ENCODE data around the gene KCTD21. TPM values are rescaled to one million over a fixed set of nuclear protein-coding genes. Genes with fewer than 3 reads are reported as not detected.

The KCTD21 gene
- total and polyA plus RNA-seq, 2 donors (not counting 1 experiment from before 2014, with no cell fraction given) = 4.3 to 8.0 TPM

- WGBS (ENCODE audit: insufficient coverage) = 100% methylated on average over 1 of the region's 2 CpGs
- POLR2A ChIA-PET = no interaction called here
Measured at GRCh38 chr11:78147807-78148206, 40.6 kb downstream of the KCTD21 start.

GRCh38 chr11:78145511-78146025, 42.9 kb downstream of the KCTD21 start:
- ATAC-seq (ENCODE audit: low read depth) = no peak

More at GRCh38 chr11:78147807-78148206, 40.6 kb downstream of the KCTD21 start:
- ATAC-seq (ENCODE audit: low read depth) = no peak
- Histone ChIP-seq H3K27me3 (replicated peaks in 1 of 4; ENCODE audit: control extremely low read depth in 1 of 4, control insufficient read depth in 3 of 4, insufficient read depth in 4 of 4, low read length in 3 of 4) (no peaks in the 10 kb centered on the region), H3K4me1 (ENCODE audit: control insufficient read depth in 2 of 2, insufficient read depth in 2 of 2, low read length in 2 of 2) (peaks cover 12% of the 10 kb centered on the region in 2 donors), H3K36me3 (replicated peaks in 1 of 2; ENCODE audit: control extremely low read depth in 1 of 2, control insufficient read depth in 1 of 2, extremely low read depth in 1 of 2, insufficient read depth in 2 of 2, low read length in 1 of 2) (no peaks in the 10 kb centered on the region), H2AFZ (ENCODE audit: insufficient read depth, low read depth, low read length, poor library complexity, severe bottlenecking) (no peak overlapping the region), H4K20me1 (ENCODE audit: control insufficient read depth, insufficient read depth, low read length, poor library complexity, severe bottlenecking) (no peaks in the 10 kb centered on the region), H3K79me2 (ENCODE audit: control insufficient read depth, insufficient read depth, low read length) (no peaks in the 10 kb centered on the region), H3K4me2 (replicated peaks; ENCODE audit: low read depth, low read length, poor library complexity, severe bottlenecking) (no peak overlapping the region), H3K27ac (ENCODE audit: low read length in 2 of 2) (no peak overlapping the region), H3K4me3 (ENCODE audit: control extremely low read depth in 1 of 5, extremely low read depth in 1 of 5, insufficient read depth in 1 of 5, low read depth in 2 of 5, low read length in 4 of 5) (no peak overlapping the region), H3K9ac (ENCODE audit: low read length) (no peak overlapping the region), H3K9me3 (ENCODE audit: control extremely low read depth in 1 of 3, control insufficient read depth in 2 of 3, insufficient read depth in 1 of 3, low read length in 2 of 3) (no peaks in the 10 kb centered on the region)
- intact Hi-C loops (cut with micrococcal nuclease) = no loop called here
- Mint-ChIP-seq H3K27ac (no peak overlapping the region), H3K4me1 (peaks cover 16% of the 10 kb centered on the region), H3K27me3 (no peaks in the 10 kb centered on the region), H3K4me3 (no peak overlapping the region), H3K9me3 (ENCODE audit: insufficient read depth) (no peaks in the 10 kb centered on the region)
- no peak for TF ChIP-seq CTCF (IDR thresholded peaks at IDR 0.05)
- no peak for TF ChIP-seq EZH2 (IDR thresholded peaks at IDR 0.05; ENCODE audit: borderline replicate concordance, insufficient read depth, low read depth, low read length, poor library complexity, severe bottlenecking)
- DNase-seq = no peak
- CTCF ChIA-PET = no interaction called here

More at GRCh38 chr11:78145511-78146025, 42.9 kb downstream of the KCTD21 start:
- peaks cover 15 to 21% of the 10 kb centered on the region in 2 donors for H3K4me1 ChIP-seq (ENCODE audit: control insufficient read depth in 2 of 2, insufficient read depth in 2 of 2, low read length in 2 of 2)
- no peaks in the 10 kb centered on the region for H3K27me3 Mint-ChIP-seq
- TF ChIP-seq EZH2 (IDR thresholded peaks at IDR 0.05; ENCODE audit: borderline replicate concordance, insufficient read depth, low read depth, low read length, poor library complexity, severe bottlenecking) = no peak
- no peak for TF ChIP-seq CTCF (IDR thresholded peaks at IDR 0.05)
- no peak overlapping the region for H3K27ac Mint-ChIP-seq
- no peak overlapping the region for H3K4me3 ChIP-seq (ENCODE audit: control extremely low read depth in 1 of 5, extremely low read depth in 1 of 5, insufficient read depth in 1 of 5, low read depth in 2 of 5, low read length in 4 of 5)
- no peaks in the 10 kb centered on the region for H3K36me3 ChIP-seq (replicated peaks in 1 of 2; ENCODE audit: control extremely low read depth in 1 of 2, control insufficient read depth in 1 of 2, extremely low read depth in 1 of 2, insufficient read depth in 2 of 2, low read length in 1 of 2)
- 100% methylated on average over 1 of the region's 1 CpG for WGBS (ENCODE audit: insufficient coverage)
- POLR2A ChIA-PET = interaction anchor here (0.8 kb wide), 1 partner anchor 48 kb away, joined by 6 read pairs; no protein-coding TSS in a partner anchor
- no peak overlapping the region for H3K9ac ChIP-seq (ENCODE audit: low read length)
- H3K4me1 Mint-ChIP-seq = peaks cover 26% of the 10 kb centered on the region
- no peaks in the 10 kb centered on the region for H3K9me3 ChIP-seq (ENCODE audit: control extremely low read depth in 1 of 3, control insufficient read depth in 2 of 3, insufficient read depth in 1 of 3, low read length in 2 of 3)
- H3K9me3 Mint-ChIP-seq (ENCODE audit: insufficient read depth) = no peaks in the 10 kb centered on the region
- no peak overlapping the region for H3K4me2 ChIP-seq (replicated peaks; ENCODE audit: low read depth, low read length, poor library complexity, severe bottlenecking)
- no peak overlapping the region for H3K4me3 Mint-ChIP-seq
- no peak overlapping the region for H2AFZ ChIP-seq (ENCODE audit: insufficient read depth, low read depth, low read length, poor library complexity, severe bottlenecking)
- intact Hi-C loops (cut with micrococcal nuclease) = no loop called here
- H3K79me2 ChIP-seq (ENCODE audit: control insufficient read depth, insufficient read depth, low read length) = peaks cover 3% of the 10 kb centered on the region
- H3K27ac ChIP-seq (ENCODE audit: low read length in 2 of 2) = no peak overlapping the region
- no peaks in the 10 kb centered on the region for H3K27me3 ChIP-seq (replicated peaks in 1 of 4; ENCODE audit: control extremely low read depth in 1 of 4, control insufficient read depth in 3 of 4, insufficient read depth in 4 of 4, low read length in 3 of 4)
- CTCF ChIA-PET = interaction anchor here (0.8 kb wide), 1 partner anchor 419 kb away, joined by 3 read pairs; no protein-coding TSS in a partner anchor
- H4K20me1 ChIP-seq (ENCODE audit: control insufficient read depth, insufficient read depth, low read length, poor library complexity, severe bottlenecking) = no peaks in the 10 kb centered on the region
- DNase-seq = no peak
